ENCODE measurements around the gene PDCD1.

DNA sequence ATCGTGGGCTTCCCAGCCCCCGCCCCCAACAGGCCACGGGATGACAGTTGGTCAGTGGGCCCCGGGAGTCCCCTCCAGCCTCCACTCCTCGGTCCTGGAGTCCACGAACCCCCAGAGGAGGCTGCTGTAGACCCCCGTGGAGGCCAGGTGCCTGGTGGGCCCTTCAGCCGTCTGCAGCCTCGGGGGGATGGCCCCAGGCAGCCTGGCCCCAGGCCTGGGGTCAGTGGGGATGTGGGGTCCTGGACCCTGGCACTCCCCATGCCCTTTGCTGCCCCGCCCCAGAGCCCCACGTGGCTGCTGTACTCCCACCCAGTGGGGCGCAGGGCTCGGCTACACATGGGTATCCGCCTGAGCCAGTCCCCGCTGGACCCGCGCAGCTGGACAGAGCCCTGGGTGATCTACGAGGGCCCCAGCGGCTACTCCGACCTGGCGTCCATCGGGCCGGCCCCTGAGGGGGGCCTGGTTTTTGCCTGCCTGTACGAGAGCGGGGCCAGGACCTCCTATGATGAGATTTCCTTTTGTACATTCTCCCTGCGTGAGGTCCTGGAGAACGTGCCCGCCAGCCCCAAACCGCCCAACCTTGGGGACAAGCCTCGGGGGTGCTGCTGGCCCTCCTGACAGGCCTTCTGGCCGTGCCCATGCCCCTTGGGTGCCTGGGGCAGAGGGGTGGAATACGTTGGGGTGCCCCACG lies 42.1 kb downstream of the PDCD1 start:
- TF ChIP-seq, protein P1, sequence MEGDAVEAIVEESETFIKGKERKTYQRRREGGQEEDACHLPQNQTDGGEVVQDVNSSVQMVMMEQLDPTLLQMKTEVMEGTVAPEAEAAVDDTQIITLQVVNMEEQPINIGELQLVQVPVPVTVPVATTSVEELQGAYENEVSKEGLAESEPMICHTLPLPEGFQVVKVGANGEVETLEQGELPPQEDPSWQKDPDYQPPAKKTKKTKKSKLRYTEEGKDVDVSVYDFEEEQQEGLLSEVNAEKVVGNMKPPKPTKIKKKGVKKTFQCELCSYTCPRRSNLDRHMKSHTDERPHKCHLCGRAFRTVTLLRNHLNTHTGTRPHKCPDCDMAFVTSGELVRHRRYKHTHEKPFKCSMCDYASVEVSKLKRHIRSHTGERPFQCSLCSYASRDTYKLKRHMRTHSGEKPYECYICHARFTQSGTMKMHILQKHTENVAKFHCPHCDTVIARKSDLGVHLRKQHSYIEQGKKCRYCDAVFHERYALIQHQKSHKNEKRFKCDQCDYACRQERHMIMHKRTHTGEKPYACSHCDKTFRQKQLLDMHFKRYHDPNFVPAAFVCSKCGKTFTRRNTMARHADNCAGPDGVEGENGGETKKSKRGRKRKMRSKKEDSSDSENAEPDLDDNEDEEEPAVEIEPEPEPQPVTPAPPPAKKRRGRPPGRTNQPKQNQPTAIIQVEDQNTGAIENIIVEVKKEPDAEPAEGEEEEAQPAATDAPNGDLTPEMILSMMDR (IDR thresholded peaks at IDR 0.05; ENCODE audit: low read depth, low read length, poor library complexity, severe bottlenecking) = no peak
- no peak for TF ChIP-seq EZH2phosphoT487 (IDR thresholded peaks at IDR 0.05; ENCODE audit: borderline replicate concordance, low read length)
